Measurements from ENCODE around the gene CAMSAP2. TPM values are rescaled to one million over a fixed set of nuclear protein-coding genes. Genes with fewer than 3 reads are reported as not detected.

CAMSAP2 gene
- total and polyA plus RNA-seq, 10 of the 15 experiments (the other 5 are each of a cell fraction or from before 2014, with no cell fraction given): 3.9 to 19.8 (median 8.0) TPM

GRCh38 chr1:200909071-200909470 is 170.4 kb downstream of the CAMSAP2 start:
- H3K9me3 ChIP-seq (replicated peaks; ENCODE audit: control insufficient read depth, insufficient read depth, low read length): no peaks in the 10 kb centered on the region; the same call in 2 of the 3 replicates
- no peak overlapping the region for H3K27ac ChIP-seq (ENCODE audit: control insufficient read depth, insufficient read depth)
- in situ Hi-C loops (cut with MboI) (loop anchor here (5.0 kb wide), 1 partner anchor 133 kb away; no protein-coding TSS in a partner anchor), intact Hi-C loops (cut with micrococcal nuclease; ENCODE audit: unreplicated experiment) (loop anchor here (5.0 kb wide), 2 partner anchors 42 to 282 kb away; no protein-coding TSS in a partner anchor)
- H2AFZ ChIP-seq (ENCODE audit: control insufficient read depth, low read depth, low read length): no peak overlapping the region
- ChIA-PET POLR2A (interaction anchor here (0.5 to 6.3 kb wide), 8 partner anchors 13 to 44 kb away, joined by 3 to 49 read pairs (median 6); partner anchors contain the start of gene INAVA), RAD21 (ENCODE audit: unreplicated experiment) (interaction anchor here (1.0 to 4.2 kb wide), 8 partner anchors 13 to 112 kb away, joined by 3 to 23 read pairs (median 10); partner anchors contain the start of gene INAVA), SMC1A (ENCODE audit: uncharacterized antibody, unreplicated experiment) (interaction anchor here (0.7 to 11.7 kb wide), 5 partner anchors 17 to 61 kb away, joined by 3 to 193 read pairs (median 4); partner anchors contain the start of gene INAVA), CTCF (interaction anchor here (1.0 to 4.0 kb wide), 2 partner anchors 63 to 287 kb away, joined by 3 to 29 read pairs; no protein-coding TSS in a partner anchor)
- no peak overlapping the region for H3K9ac ChIP-seq (ENCODE audit: control insufficient read depth, insufficient read depth, low read length)
- no peak overlapping the region for H3K4me3 ChIP-seq
- 66% methylated on average over 5 of the region's 5 CpGs for WGBS (ENCODE audit: insufficient coverage, insufficient replicate concordance, low lambda C conversion rate, missing lambda C conversion rate)
- FAIRE-seq: no peak
- no peaks in the 10 kb centered on the region for H3K79me2 ChIP-seq (ENCODE audit: control insufficient read depth, insufficient read depth, low read length)
- peaks cover 0 to 5% of the 10 kb centered on the region in 2 experiments; a peak in 2 of 4 replicates for H3K36me3 ChIP-seq (ENCODE audit: control insufficient read depth in 2 of 2, insufficient read depth in 2 of 2, low read length in 1 of 2)
- H4K20me1 ChIP-seq (ENCODE audit: control insufficient read depth, insufficient read depth): no peaks in the 10 kb centered on the region
- peaks cover 15% of the 10 kb centered on the region for H3K4me1 ChIP-seq (ENCODE audit: control insufficient read depth, insufficient read depth, low read length)
- peak; percentile 55 for ATAC-seq
- H3K4me2 ChIP-seq (ENCODE audit: control insufficient read depth, insufficient read depth): no peak overlapping the region
- no peaks in the 10 kb centered on the region for H3K27me3 ChIP-seq (replicated peaks in 1 of 2; ENCODE audit: control insufficient read depth in 2 of 2, insufficient read depth in 2 of 2, low read length in 1 of 2)
- DNase-seq (ENCODE audit: low read depth, low spot score): no peak
- no peak for TF ChIP-seq ZBED1 (IDR thresholded peaks at IDR 0.05; ENCODE audit: borderline replicate concordance)
- peak; percentile 74; the same call in 1 of the 2 replicates for TF ChIP-seq HDGF (IDR thresholded peaks at IDR 0.05)
- TSS peak; percentile 91 for BruUV-seq (replicated peaks)

GRCh38 chr1:200909757-200910239 is 171.1 kb downstream of the CAMSAP2 start:
- in situ Hi-C loops (cut with MboI) (loop anchor here (5.0 kb wide), 1 partner anchor 133 kb away; no protein-coding TSS in a partner anchor), intact Hi-C loops (cut with micrococcal nuclease; ENCODE audit: unreplicated experiment) (loop anchor here (5.0 kb wide), 2 partner anchors 42 to 282 kb away; no protein-coding TSS in a partner anchor)
- H3K9me3 ChIP-seq (replicated peaks; ENCODE audit: control insufficient read depth, insufficient read depth, low read length): no peaks in the 10 kb centered on the region; the same call in 2 of the 3 replicates
- H3K9ac ChIP-seq (ENCODE audit: control insufficient read depth, insufficient read depth, low read length): no peak overlapping the region
- FAIRE-seq (no peak), DNase-seq (ENCODE audit: low read depth, low spot score) (peak; percentile 64), ATAC-seq (peak; percentile 55)
- no peak overlapping the region for H3K4me2 ChIP-seq (ENCODE audit: control insufficient read depth, insufficient read depth)
- ChIA-PET RAD21 (ENCODE audit: unreplicated experiment) (interaction anchor here (1.2 to 4.2 kb wide), 6 partner anchors 17 to 111 kb away, joined by 3 to 19 read pairs (median 10); no protein-coding TSS in a partner anchor), POLR2A (interaction anchor here (0.5 to 6.3 kb wide), 9 partner anchors 13 to 349 kb away, joined by 3 to 49 read pairs (median 4); partner anchors contain the start of gene INAVA), CTCF (interaction anchor here (0.7 to 4.0 kb wide), 4 partner anchors 42 to 652 kb away, joined by 3 to 29 read pairs (median 3); no protein-coding TSS in a partner anchor), SMC1A (ENCODE audit: uncharacterized antibody, unreplicated experiment) (interaction anchor here (1.0 to 11.7 kb wide), 3 partner anchors 17 to 60 kb away, joined by 3 to 193 read pairs (median 4); partner anchors contain the start of gene INAVA)
- H3K4me3 ChIP-seq: no peak overlapping the region
- no peaks in the 10 kb centered on the region for H3K79me2 ChIP-seq (ENCODE audit: control insufficient read depth, insufficient read depth, low read length)
- WGBS (ENCODE audit: insufficient coverage, insufficient replicate concordance, low lambda C conversion rate, missing lambda C conversion rate): 35% methylated on average over 4 of the region's 4 CpGs
- peaks cover 0 to 5% of the 10 kb centered on the region in 2 experiments; a peak in 2 of 4 replicates for H3K36me3 ChIP-seq (ENCODE audit: control insufficient read depth in 2 of 2, insufficient read depth in 2 of 2, low read length in 1 of 2)
- no peaks in the 10 kb centered on the region for H4K20me1 ChIP-seq (ENCODE audit: control insufficient read depth, insufficient read depth)
- peaks cover 15% of the 10 kb centered on the region for H3K4me1 ChIP-seq (ENCODE audit: control insufficient read depth, insufficient read depth, low read length)
- no TSS peak for BruUV-seq (replicated peaks)
- no peak overlapping the region for H3K27ac ChIP-seq (ENCODE audit: control insufficient read depth, insufficient read depth)
- H3K27me3 ChIP-seq (replicated peaks in 1 of 2; ENCODE audit: control insufficient read depth in 2 of 2, insufficient read depth in 2 of 2, low read length in 1 of 2): no peaks in the 10 kb centered on the region
- no peak overlapping the region for H2AFZ ChIP-seq (ENCODE audit: control insufficient read depth, low read depth, low read length)
- TF ChIP-seq BACH1 (IDR thresholded peaks at IDR 0.05; ENCODE audit: borderline replicate concordance) (no peak), SKIL (IDR thresholded peaks at IDR 0.05; ENCODE audit: low read depth, poor library complexity, severe bottlenecking) (peak; percentile 74), BMI1 (IDR thresholded peaks at IDR 0.05; ENCODE audit: borderline replicate concordance) (peak; percentile 43), NFIC (IDR thresholded peaks at IDR 0.05; ENCODE audit: low read depth, low read length) (no peak), ZNF687 (IDR thresholded peaks at IDR 0.05) (peak; percentile 90), MTA2 (IDR thresholded peaks at IDR 0.05; ENCODE audit: low read depth) (peak; percentile 87), DPF2 (IDR thresholded peaks at IDR 0.05) (0 out of 2 replicates have a peak, but pooled peaks have one; percentile 35)

Data from GM12878 (cell line).